DOHH2 (cell line): Measurements from ENCODE around the gene GGACT.

Source experiments
- H3F3A ChIP-seq: fragments of 200-600 bp; sonication (generic), shearing (Covaris generic); 2 replicates; pipeline ENCODE4 v1.6.0; 2016; ENCODE audit warnings: antibody characterized with exemption, mild to moderate bottlenecking; ENCODE audit not compliant: control insufficient read depth, insufficient read depth
- H3K27ac ChIP-seq: fragments of 200-600 bp; sonication (generic); 2 replicates; pipeline ENCODE4 v1.5.1; 2014; ENCODE audit warnings: low read depth, mild to moderate bottlenecking, low read length, moderate library complexity
- H3K27me3 ChIP-seq: fragments of 200-600 bp; sonication (generic); 2 replicates; pipeline ENCODE4 v1.6.1; 2014; ENCODE audit warnings: mild to moderate bottlenecking, low read length, mixed read lengths; ENCODE audit not compliant: control insufficient read depth
- H3K36me3 ChIP-seq: fragments of 200-600 bp; sonication (generic); 2 replicates; pipeline ENCODE4 v1.6.1; 2014; ENCODE audit warnings: mild to moderate bottlenecking, low read length, moderate library complexity, mixed read lengths; ENCODE audit not compliant: control insufficient read depth
- H3K4me1 ChIP-seq: fragments of 200-600 bp; sonication (generic); 2 replicates; pipeline ENCODE4 v1.6.1; 2014; ENCODE audit warnings: mild to moderate bottlenecking, low read length, mixed read lengths; ENCODE audit not compliant: control insufficient read depth
- H3K4me2 ChIP-seq: fragments of 200-600 bp; sonication (generic); 2 replicates; pipeline ENCODE4 v1.6.0; 2014; ENCODE audit warnings: mild to moderate bottlenecking, low read length, moderate library complexity
- H3K4me3 ChIP-seq: fragments of 200-600 bp; sonication (generic); 2 replicates; pipeline ENCODE4 v1.5.1; 2014; ENCODE audit warnings: mild to moderate bottlenecking, low read length, mixed read lengths
- H3K79me2 ChIP-seq: fragments of 200-600 bp; sonication (generic); 2 replicates; pipeline ENCODE4 v1.6.1; 2014; ENCODE audit warnings: mild to moderate bottlenecking, low read length, mixed read lengths; ENCODE audit not compliant: control insufficient read depth
- H3K9me2 ChIP-seq: fragments of 200-600 bp; sonication (generic); replicated peaks from 2 replicates; pipeline ENCODE4 v1.6.1; 2014; ENCODE audit warnings: mild to moderate bottlenecking, low read length, mixed read lengths; ENCODE audit not compliant: control insufficient read depth
- H3K9me3 ChIP-seq: fragments of 200-600 bp; sonication (generic); 2 replicates; pipeline ENCODE4 v1.6.1; 2014; ENCODE audit warnings: antibody characterized with exemption, low read length, mixed read lengths; ENCODE audit not compliant: control insufficient read depth, insufficient read depth
- H4K20me1 ChIP-seq: fragments of 200-600 bp; sonication (generic); 2 replicates; pipeline ENCODE4 v1.6.0; 2014; ENCODE audit warnings: low read depth, mild to moderate bottlenecking, antibody characterized with exemption, low read length, moderate library complexity; ENCODE audit not compliant: control insufficient read depth, insufficient read depth
- EZH2phosphoT487 ChIP-seq: fragments of 200-600 bp; sonication (generic); IDR thresholded peaks from 2 replicates; pipeline ENCODE4 v1.6.1; 2017; ENCODE audit warnings: borderline replicate concordance, mild to moderate bottlenecking, antibody characterized with exemption, low read length, moderate library complexity, mixed read lengths
- TF ChIP-seq, protein P1 (sequence below): fragments of 200-600 bp; sonication (generic); IDR thresholded peaks from one replicate; pipeline ENCODE4 v1.5.1; 2014; ENCODE audit warnings: antibody characterized with exemption, mild to moderate bottlenecking, low read depth, low read length; ENCODE audit not compliant: poor library complexity, severe bottlenecking

GGACT gene

DNA sequence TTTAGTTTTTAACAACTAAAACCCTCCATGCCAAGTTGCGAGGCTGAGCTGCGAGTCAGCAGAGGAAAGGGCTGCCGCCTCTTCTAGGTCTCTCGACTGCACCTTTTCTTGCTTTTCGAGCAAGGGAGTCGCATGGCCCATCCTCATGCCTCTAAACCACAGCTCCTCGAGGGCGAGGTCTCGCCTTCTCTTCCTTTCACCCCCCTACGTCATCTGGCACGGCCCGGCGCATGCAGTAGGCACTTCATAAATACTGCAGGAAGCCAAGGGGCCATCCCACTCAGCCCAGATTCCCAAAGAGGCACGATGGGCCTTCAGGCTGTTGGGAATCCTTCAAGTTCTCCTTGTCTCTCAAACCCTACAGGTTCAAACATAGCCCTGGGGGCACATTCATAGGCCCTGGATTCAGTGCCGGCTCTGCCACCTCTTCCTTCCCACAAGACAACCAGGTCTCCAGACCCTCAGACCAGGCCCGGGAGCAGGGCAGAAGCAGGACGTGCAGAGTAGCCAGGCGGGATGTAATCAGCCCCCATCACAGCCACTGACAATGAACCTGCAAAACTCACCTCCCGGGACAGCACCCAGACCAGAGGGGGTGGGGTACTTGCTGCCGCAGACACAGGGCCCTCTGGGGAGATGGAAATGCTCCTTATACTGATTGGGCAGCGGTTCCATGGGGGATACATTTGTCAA, 41.7 kb downstream of the GGACT start:
- H3K79me2 ChIP-seq = no peaks in the 10 kb centered on the region
- TF ChIP-seq, protein P1, sequence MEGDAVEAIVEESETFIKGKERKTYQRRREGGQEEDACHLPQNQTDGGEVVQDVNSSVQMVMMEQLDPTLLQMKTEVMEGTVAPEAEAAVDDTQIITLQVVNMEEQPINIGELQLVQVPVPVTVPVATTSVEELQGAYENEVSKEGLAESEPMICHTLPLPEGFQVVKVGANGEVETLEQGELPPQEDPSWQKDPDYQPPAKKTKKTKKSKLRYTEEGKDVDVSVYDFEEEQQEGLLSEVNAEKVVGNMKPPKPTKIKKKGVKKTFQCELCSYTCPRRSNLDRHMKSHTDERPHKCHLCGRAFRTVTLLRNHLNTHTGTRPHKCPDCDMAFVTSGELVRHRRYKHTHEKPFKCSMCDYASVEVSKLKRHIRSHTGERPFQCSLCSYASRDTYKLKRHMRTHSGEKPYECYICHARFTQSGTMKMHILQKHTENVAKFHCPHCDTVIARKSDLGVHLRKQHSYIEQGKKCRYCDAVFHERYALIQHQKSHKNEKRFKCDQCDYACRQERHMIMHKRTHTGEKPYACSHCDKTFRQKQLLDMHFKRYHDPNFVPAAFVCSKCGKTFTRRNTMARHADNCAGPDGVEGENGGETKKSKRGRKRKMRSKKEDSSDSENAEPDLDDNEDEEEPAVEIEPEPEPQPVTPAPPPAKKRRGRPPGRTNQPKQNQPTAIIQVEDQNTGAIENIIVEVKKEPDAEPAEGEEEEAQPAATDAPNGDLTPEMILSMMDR = no peak
- TF ChIP-seq EZH2phosphoT487 = no peak
- H3K4me2 ChIP-seq = no peak overlapping the region
- H3K27me3 ChIP-seq = no peaks in the 10 kb centered on the region
- H3K27ac ChIP-seq = no peak overlapping the region
- no peaks in the 10 kb centered on the region for H3K9me3 ChIP-seq
- H3K4me3 ChIP-seq = no peak overlapping the region
- no peaks in the 10 kb centered on the region for H3K9me2 ChIP-seq
- H4K20me1 ChIP-seq = no peaks in the 10 kb centered on the region
- no peaks in the 10 kb centered on the region for H3K36me3 ChIP-seq
- no peaks in the 10 kb centered on the region for H3F3A ChIP-seq
- H3K4me1 ChIP-seq = peaks cover 6% of the 10 kb centered on the region

DNA sequence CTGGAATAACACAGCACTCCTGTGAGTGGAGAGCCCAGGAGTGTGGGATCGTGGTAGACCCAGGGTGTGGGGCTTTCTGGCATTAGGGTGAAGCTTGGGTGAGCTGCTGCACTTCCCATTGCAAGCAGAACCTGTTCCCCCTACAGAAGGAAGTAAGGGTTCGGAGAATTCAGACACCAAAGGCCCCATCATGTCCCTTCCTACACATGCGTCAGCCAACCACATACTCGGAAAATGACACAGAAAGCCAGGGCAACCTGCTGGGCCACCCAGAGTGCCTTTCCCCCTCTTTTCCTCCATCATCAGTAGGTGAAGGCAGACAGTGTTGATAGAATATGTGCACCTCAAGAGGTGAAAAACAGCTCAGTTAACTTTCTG, 42.9 kb downstream of the GGACT start:
- Histone ChIP-seq H3K4me1 (peaks cover 6% of the 10 kb centered on the region), H3K4me2 (no peak overlapping the region), H3K9me2 (no peaks in the 10 kb centered on the region), H3K9me3 (no peaks in the 10 kb centered on the region), H3K79me2 (no peaks in the 10 kb centered on the region), H3K27me3 (no peaks in the 10 kb centered on the region), H3K36me3 (no peaks in the 10 kb centered on the region), H4K20me1 (no peaks in the 10 kb centered on the region), H3K4me3 (no peak overlapping the region), H3K27ac (no peak overlapping the region), H3F3A (no peaks in the 10 kb centered on the region)
- TF ChIP-seq, protein P1 = no peak
- TF ChIP-seq EZH2phosphoT487 = no peak

DNA sequence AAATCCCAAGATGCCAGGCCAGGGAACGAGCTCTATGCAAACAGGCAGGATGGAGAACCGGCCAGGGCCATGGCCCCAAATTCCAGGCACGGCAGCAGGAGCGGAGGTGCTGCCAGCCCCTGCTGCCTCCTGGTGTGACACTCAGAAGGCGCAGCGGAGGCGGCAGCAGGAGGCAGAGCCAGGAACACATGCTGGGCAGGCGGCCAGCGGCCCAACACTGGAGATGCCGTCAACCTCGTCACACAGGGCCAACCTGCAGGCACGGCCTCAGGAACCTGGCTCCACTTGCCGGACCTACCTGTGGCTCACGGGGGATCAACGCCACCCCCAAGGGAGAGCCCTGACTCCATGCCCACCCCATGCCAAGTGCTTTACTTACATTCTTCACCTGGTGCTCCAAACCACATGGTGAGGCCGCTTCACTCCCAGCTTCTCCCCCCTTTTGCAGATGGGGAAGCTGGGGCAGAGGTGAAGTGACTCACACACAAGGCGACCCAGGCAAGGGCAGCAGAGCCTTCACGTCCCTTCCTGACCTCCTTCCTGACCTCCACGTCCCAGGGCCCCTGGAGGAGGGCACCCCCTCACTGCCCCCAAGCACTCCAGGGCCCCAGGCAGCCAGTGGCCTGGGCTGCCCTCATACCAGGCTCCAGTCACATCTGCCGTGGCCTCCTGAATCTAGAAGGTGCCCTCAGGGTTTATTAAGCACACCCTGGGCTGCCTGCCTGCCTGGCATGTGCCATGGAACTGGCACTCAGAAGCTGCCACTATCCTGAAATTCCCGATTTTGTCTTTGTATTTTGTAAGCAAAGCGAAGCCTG, 43.5 kb downstream of the GGACT start:
- Histone ChIP-seq H3K79me2 (no peaks in the 10 kb centered on the region), H3K9me2 (no peaks in the 10 kb centered on the region), H3K27ac (no peak overlapping the region), H3K9me3 (no peaks in the 10 kb centered on the region), H3K4me2 (no peak overlapping the region), H3K27me3 (no peaks in the 10 kb centered on the region), H3F3A (no peaks in the 10 kb centered on the region), H3K4me3 (no peak overlapping the region), H3K4me1 (peaks cover 6% of the 10 kb centered on the region), H4K20me1 (no peaks in the 10 kb centered on the region), H3K36me3 (no peaks in the 10 kb centered on the region)
- TF ChIP-seq EZH2phosphoT487 = no peak
- TF ChIP-seq, protein P1 = no peak
